Stimulated activated CD8-positive, alpha-beta memory T cell treated with anti-CD3 and anti-CD28 coated beads, Interleukin-4, amount 100 ng/mL, for 1 hour (primary cell): ENCODE results near the gene RBBP7.

Source experiments
- DNase-seq, 2 donors: peaks; one replicate each; pipeline ENCODE4 v3.0.0-alpha.2; 2020; ENCODE audit warnings: low read depth in 2 of 2, low spot score in 1 of 2

RBBP7 gene

DNA sequence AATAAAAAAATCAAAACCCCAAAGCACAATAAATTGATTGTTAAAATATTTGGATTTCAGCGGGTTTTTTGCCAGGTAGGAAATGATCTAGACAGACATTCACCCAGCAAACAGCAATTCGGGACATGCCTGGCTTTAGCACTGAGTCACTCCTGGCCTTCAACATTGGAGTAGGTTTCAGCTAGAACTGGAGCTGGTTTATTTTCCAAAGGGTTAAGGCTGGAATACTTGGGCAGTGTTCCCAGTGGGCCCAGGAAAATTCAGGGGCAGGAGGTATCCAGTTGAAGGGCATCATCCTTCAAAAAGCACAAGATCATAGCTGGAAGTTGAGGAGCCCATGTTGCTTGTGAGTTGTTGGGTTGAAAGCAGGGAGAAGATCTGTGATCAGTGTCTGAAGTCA, 42.9 kb downstream of the RBBP7 start:
- DNase-seq: no peak

- DNase-seq: no peak
Measured at GRCh38 chrX:16826207-16826606, 44.0 kb downstream of the RBBP7 start.

GRCh38 chrX:16825264-16826035, 44.7 kb downstream of the RBBP7 start:
- no peak for DNase-seq

DNA sequence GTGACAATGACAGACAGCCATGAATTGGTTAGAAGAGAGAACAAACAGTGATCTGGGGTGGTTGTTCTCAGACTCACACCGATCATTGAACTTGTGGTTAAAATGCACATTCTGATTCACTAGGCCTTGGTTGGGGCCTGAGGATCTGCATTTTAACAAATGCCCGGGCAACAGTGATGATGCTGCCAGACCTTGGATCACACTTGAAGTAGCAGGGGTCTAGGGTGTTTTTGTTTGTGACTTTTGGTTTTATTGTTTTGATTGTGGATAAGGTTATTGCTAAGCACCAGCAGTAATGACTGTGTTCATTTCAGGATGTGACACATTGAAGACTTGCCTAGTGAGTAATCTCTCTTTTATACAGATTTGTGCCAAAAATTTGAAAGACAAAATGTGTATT, 47.4 kb downstream of the RBBP7 start:
- DNase-seq: no peak

- DNase-seq: no peak
Measured at GRCh38 chrX:16819634-16820033, 50.5 kb downstream of the RBBP7 start.

DNA sequence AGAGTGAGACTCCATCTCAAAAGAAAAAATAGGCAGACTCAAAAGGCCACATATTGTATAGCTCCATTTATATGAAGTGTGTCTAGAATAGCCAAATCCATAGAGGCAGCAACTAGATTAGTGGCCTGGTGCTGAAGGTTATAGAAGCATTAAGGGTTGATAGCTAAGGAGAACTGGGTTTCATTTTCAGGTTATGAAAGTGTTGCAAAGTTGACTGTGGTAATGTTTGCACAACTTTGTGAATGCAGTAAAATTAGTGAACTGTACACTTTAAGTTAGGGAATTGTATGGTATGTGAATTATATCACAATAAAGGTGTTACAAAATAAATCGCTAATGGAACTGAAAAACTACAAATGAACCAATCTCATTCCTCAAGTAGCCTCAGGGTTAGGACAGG, 55.6 kb downstream of the RBBP7 start:
- DNase-seq: no peak

- no peak for DNase-seq
Measured at GRCh38 chrX:16807976-16808542, 62.1 kb downstream of the RBBP7 start.

DNA sequence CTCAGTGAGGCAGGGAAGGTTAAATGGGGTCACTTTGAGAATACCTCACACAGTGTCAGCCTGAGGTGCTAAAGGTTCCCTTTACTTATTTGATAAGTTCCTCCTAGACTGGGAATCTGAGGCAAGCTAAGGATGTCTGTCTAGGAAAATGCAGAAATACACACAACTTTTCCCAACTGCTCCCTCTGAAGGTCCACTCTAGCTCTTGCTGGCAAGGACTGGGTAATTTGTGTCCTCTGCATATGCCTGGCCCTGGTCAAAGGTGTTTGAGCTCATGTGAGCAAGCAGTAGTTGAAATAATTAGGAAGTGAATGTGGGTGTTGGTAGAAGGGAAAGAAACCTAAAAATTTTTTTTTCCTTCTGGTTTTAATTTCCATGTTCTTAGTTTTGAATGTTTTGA, 62.6 kb downstream of the RBBP7 start:
- DNase-seq: no peak

- no peak for DNase-seq
Measured at GRCh38 chrX:16804923-16805464, 65.2 kb downstream of the RBBP7 start.

DNA sequence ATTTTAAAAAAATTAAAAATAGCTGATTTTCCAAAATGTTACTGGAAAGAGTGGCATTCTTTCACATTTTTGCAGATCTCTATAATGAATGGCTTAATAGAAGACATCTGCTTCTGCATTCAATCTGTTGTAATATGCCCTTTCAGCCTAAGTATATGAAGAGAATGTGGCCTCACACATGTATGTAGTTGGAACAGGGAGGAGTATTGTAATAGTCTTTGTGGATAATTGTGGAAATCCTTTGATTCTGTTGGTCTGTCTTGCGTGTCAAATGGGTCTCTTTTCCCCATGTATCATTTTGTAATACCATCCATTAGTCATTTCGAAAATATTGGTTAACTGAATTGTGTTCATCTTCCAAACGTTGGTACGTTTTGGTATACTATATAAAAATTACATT, 72.3 kb downstream of the RBBP7 start:
- no peak for DNase-seq

DNA sequence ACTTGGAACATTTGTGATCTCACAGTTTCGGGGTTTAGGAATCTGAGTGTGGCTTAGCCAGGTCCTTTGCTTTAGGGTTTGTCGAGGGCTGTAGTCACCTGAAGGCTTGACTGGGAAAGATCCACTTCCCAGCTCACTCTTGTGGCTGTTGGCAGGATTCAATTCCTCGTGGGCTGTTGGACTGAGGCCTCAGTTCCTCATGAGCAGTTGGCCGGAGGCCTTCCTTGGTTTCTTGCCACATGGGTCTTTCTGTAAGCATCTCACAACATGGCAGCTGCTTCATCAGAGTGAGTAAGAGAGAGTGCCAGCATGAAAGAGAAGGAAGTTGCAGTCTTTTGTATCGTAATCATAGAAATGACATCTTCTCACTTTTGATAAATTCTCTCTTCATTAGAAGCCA, 72.8 kb downstream of the RBBP7 start:
- DNase-seq: no peak

DNA sequence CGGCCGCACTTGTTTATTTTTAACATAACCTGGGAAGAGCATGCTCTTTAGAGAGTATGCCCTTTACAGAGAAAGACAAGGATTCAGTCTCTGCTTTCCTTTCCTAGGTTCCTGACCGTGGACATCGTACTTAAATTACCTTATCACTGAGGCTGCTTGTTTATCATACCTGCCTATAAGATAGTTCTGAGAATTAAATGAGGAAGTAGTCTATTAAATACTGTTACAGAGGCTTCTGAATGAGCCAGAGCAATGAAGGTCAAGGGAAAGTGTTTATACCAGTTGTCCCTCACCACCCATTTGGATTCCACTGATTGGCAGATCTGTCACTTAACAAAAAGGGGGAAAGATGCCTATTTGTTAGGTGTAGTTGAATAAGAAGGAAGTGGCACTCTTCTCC, 73.9 kb downstream of the RBBP7 start:
- no peak for DNase-seq
